GM12878 (cell line): Measurements from ENCODE around the gene COL15A1. TPM values are rescaled to one million over a fixed set of nuclear protein-coding genes. Genes with fewer than 3 reads are reported as not detected.

Experiments used
- ATAC-seq: fragments of 200-7000 bp; cut with Tn5 transposase; 3 replicates; pipeline ENCODE4 v1.9.1; 2020; ENCODE audit warnings: mild to moderate bottlenecking, moderate library complexity
- BruUV-seq: library from RNA; stranded (reverse); fragments of 400-500 nt; replicated peaks from 2 replicates; lab custom pipeline; 2021; lab: Mats Ljungman, UMichigan
- CTCF ChIA-PET: fragments of 300-600 bp; sonication (Branson Sonifier 250); formaldehyde crosslinking; extraction: SDS; loops from one replicate; lab custom pipeline; 2021; ENCODE audit warnings: inconsistent platforms; lab: Yijun Ruan, JAX
- POLR2A ChIA-PET: fragments of 350-600 bp; formaldehyde crosslinking; extraction: SDS; loops from one replicate; lab custom pipeline; 2021; ENCODE audit warnings: inconsistent platforms; lab: Charles Lee
- RAD21 ChIA-PET: fragments of 300-600 bp; sonication (Branson Sonifier 250); formaldehyde crosslinking; loops from one replicate; lab custom pipeline; 2023; ENCODE audit warnings: antibody characterized with exemption; ENCODE audit not compliant: unreplicated experiment; lab: Charles Lee
- SMC1A ChIA-PET: fragments of 300-600 bp; sonication (Branson Sonifier 250); formaldehyde crosslinking; loops from one replicate; lab custom pipeline; 2023; ENCODE audit not compliant: unreplicated experiment, uncharacterized antibody; lab: Charles Lee
- DNase-seq: peaks from one replicate; pipeline ENCODE4 v3.0.0-alpha.2; 2011; ENCODE audit warnings: low read depth, low spot score
- FAIRE-seq: peaks from 3 replicates; lab custom pipeline; 2011; peaks lifted over from hg19 to GRCh38; lab: Jason Lieb, UNC
- H2AFZ ChIP-seq: 2 replicates; pipeline ENCODE4 v1.6.0; 2011; ENCODE audit warnings: low read depth, low read length, control low read depth; ENCODE audit not compliant: control insufficient read depth
- H3K27ac ChIP-seq: 2 replicates; pipeline ENCODE4 v1.5.1; 2011; ENCODE audit warnings: control low read depth; ENCODE audit not compliant: control insufficient read depth, insufficient read depth
- H3K27me3 ChIP-seq, 2 experiments: replicated peaks in 1 of 2; 2 replicates each; pipeline versions ENCODE4 v1.6.0 to v1.6.1; 2011; ENCODE audit warnings: low read length in 1 of 2; ENCODE audit not compliant: control insufficient read depth in 2 of 2, insufficient read depth in 2 of 2
- H3K36me3 ChIP-seq, 2 experiments: 2 replicates each; pipeline ENCODE4 v1.5.1; 2011; ENCODE audit warnings: low read length in 1 of 2; ENCODE audit not compliant: control insufficient read depth in 2 of 2, insufficient read depth in 2 of 2
- H3K4me1 ChIP-seq: 2 replicates; pipeline ENCODE4 v1.6.1; 2011; ENCODE audit warnings: mild to moderate bottlenecking, low read length, moderate library complexity, mixed read lengths; ENCODE audit not compliant: control insufficient read depth, insufficient read depth
- H3K4me2 ChIP-seq: 2 replicates; pipeline ENCODE4 v1.6.0; 2011; ENCODE audit warnings: control low read depth; ENCODE audit not compliant: control insufficient read depth, insufficient read depth
- H3K4me3 ChIP-seq: fragments of 200-600 bp; sonication (generic); 2 replicates; pipeline ENCODE4 v1.5.1; 2016
- H3K79me2 ChIP-seq: 2 replicates; pipeline ENCODE4 v1.6.0; 2011; ENCODE audit warnings: low read length; ENCODE audit not compliant: control insufficient read depth, insufficient read depth
- H3K9ac ChIP-seq: 2 replicates; pipeline ENCODE4 v1.8.0; 2011; ENCODE audit warnings: low read length, control low read depth, mixed read lengths; ENCODE audit not compliant: control insufficient read depth, insufficient read depth
- H3K9me3 ChIP-seq: replicated peaks from 3 replicates; pipeline ENCODE4 v1.5.1; 2011; ENCODE audit warnings: mild to moderate bottlenecking, low read length; ENCODE audit not compliant: control insufficient read depth, insufficient read depth
- H4K20me1 ChIP-seq: 2 replicates; pipeline ENCODE4 v1.6.0; 2011; ENCODE audit not compliant: control insufficient read depth, insufficient read depth
- CBX3 ChIP-seq: fragments of 200-600 bp; sonication (generic); IDR thresholded peaks from 2 replicates; pipeline ENCODE4 v1.6.1; 2016; ENCODE audit warnings: low read depth, borderline replicate concordance
- CHD2 ChIP-seq: IDR thresholded peaks from 2 replicates; pipeline ENCODE4 v1.6.1; 2011; ENCODE audit warnings: low read depth, low read length, improper control_type of control experiment, borderline replicate concordance
- ESRRA ChIP-seq: IDR thresholded peaks from 2 replicates; pipeline ENCODE4 v1.6.1; 2012; ENCODE audit warnings: mild to moderate bottlenecking, low read length, improper control_type of control experiment
- PAX8 ChIP-seq: fragments of 450-650 bp; IDR thresholded peaks from 2 replicates; pipeline ENCODE4 v1.6.1; 2017; ENCODE audit warnings: mild to moderate bottlenecking, moderate library complexity
- TARDBP ChIP-seq: IDR thresholded peaks from 2 replicates; pipeline ENCODE4 v1.6.1; 2016; ENCODE audit warnings: borderline replicate concordance
- WGBS: methylation state at CpG from one replicate; pipeline ENCODE4 v1.1.6; 2016; ENCODE audit warnings: low lambda C conversion rate; ENCODE audit not compliant: insufficient replicate concordance, insufficient coverage; ENCODE audit errors: missing lambda C conversion rate; 5-methylcytosine and 5-hydroxymethylcytosine counted together
- in situ Hi-C: fragments of 300-500 bp; cut with MboI; formaldehyde crosslinking; loops from 9 replicates; pipeline ENCODE4 v1.14.3; 2018; ENCODE audit warnings: mixed read lengths
- intact Hi-C: fragments of 100-400 bp; cut with micrococcal nuclease; formaldehyde crosslinking; loops from one replicate; pipeline ENCODE4 v1.14.2; 2022; ENCODE audit not compliant: unreplicated experiment
- polyA plus RNA-seq, 11 experiments: library from polyadenylated mRNA; depleted of rRNA in 4 of 11; unstranded in 6 of 11; stranded (reverse) in 5 of 11; fragments of >200 nt; fragmentation: Nextera tagmentation in 4 of 11; fragmentation: Illumina TruSeq in 1 of 11; extraction: Ambion mirVana in 4 of 11; extraction: Trizol in 1 of 11; gene quantifications; 1 replicate in 1 of 11; 2 replicates in 10 of 11; pipeline versions ENCODE4 v1.2.1 to v1.2.3, GENCODE V29; 2011 to 2016; ENCODE audit warnings: inconsistent platforms in 2 of 11, missing spikeins in 2 of 11, low read depth in 1 of 11
- total RNA-seq, 4 experiments: library from RNA; depleted of rRNA in 3 of 4; stranded (reverse); fragments of >200 nt in 3 of 4; fragmentation: Illumina TruSeq in 1 of 4; extraction: Trizol in 1 of 4; gene quantifications; 2 replicates each; pipeline versions ENCODE4 v1.2.1 to v1.2.3, GENCODE V29; 2013 to 2021
- TF ChIP-seq, protein P1 (sequence below): fragments of 150-350 bp; IDR thresholded peaks from 2 replicates; pipeline ENCODE4 v1.6.1; 2016; ENCODE audit warnings: low read depth, low read length

The COL15A1 gene
- total and polyA plus RNA-seq, 10 of the 15 experiments (the other 5 are each of a cell fraction or from before 2014, with no cell fraction given) = 0.01 to 0.28 (median 0.06) TPM; not detected in 2

DNA sequence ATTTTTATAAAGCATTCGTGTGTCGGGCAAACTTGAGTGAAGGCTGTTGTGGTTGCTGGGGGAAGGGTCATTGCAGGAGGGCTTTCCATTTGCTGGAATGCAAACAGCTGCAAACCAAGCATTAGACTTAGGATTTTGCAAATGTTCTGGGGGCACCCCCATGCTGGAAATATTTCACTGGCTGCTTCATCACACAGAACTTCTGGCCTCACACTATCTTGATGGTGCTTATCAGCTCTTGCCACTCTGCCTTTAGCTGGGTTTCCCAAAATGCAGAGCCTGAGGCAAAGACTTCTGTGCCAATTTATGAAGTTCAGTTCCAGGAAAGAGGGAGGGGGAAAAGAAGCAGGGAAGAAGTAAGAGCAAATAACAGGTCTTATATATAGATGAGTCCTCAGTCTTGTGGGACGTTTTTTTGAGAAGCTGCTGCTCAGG, 8.6 kb upstream of the COL15A1 start:
- DNase-seq (no peak), ATAC-seq (no peak), FAIRE-seq (no peak)
- Histone ChIP-seq H2AFZ (no peak overlapping the region), H3K4me3 (no peak overlapping the region), H3K36me3 (no peaks in the 10 kb centered on the region), H3K4me2 (no peak overlapping the region), H3K27ac (no peak overlapping the region), H3K4me1 (no peaks in the 10 kb centered on the region), H3K9ac (no peak overlapping the region), H3K79me2 (no peaks in the 10 kb centered on the region), H3K27me3 (no peaks in the 10 kb centered on the region; a peak in 2 of 4 replicates), H4K20me1 (no peaks in the 10 kb centered on the region), H3K9me3 (no peaks in the 10 kb centered on the region)
- CTCF ChIA-PET = interaction anchor here (0.7 to 0.9 kb wide), 3 partner anchors 10 to 556 kb away, joined by 3 read pairs; no protein-coding TSS in a partner anchor
- RAD21 ChIA-PET = no interaction called here
- SMC1A ChIA-PET = interaction anchor here (1.3 kb wide), 1 partner anchor 87 kb away, joined by 3 read pairs; no protein-coding TSS in a partner anchor
- 14% methylated on average over 3 of the region's 3 CpGs for WGBS
- POLR2A ChIA-PET = no interaction called here
- BruUV-seq = no TSS peak
- no peak for TF ChIP-seq CBX3
- intact Hi-C loops = no loop called here
- in situ Hi-C loops = no loop called here

DNA sequence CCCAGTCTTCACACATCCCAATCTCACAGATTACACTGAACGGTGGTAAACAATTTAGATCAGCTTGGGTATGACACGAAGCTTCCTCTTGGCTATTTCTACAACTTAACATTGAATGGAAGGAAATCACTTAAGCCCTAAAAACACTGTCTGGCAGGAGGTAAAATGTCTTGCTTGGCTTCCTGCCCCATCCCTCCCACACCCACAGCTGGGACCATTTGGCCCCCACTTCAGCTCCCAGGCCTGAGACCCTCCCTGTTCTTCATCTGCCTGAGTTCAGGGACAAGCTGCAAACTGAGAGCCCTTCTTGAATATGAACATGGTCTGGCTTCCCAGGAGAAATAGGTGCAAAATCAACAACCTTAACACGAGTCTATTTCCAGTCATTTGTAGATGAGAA, 3.4 kb upstream of the COL15A1 start:
- TF ChIP-seq ESRRA (no peak), CHD2 (no peak), TARDBP (no peak), PAX8 (no peak)
- TF ChIP-seq, protein P1, sequence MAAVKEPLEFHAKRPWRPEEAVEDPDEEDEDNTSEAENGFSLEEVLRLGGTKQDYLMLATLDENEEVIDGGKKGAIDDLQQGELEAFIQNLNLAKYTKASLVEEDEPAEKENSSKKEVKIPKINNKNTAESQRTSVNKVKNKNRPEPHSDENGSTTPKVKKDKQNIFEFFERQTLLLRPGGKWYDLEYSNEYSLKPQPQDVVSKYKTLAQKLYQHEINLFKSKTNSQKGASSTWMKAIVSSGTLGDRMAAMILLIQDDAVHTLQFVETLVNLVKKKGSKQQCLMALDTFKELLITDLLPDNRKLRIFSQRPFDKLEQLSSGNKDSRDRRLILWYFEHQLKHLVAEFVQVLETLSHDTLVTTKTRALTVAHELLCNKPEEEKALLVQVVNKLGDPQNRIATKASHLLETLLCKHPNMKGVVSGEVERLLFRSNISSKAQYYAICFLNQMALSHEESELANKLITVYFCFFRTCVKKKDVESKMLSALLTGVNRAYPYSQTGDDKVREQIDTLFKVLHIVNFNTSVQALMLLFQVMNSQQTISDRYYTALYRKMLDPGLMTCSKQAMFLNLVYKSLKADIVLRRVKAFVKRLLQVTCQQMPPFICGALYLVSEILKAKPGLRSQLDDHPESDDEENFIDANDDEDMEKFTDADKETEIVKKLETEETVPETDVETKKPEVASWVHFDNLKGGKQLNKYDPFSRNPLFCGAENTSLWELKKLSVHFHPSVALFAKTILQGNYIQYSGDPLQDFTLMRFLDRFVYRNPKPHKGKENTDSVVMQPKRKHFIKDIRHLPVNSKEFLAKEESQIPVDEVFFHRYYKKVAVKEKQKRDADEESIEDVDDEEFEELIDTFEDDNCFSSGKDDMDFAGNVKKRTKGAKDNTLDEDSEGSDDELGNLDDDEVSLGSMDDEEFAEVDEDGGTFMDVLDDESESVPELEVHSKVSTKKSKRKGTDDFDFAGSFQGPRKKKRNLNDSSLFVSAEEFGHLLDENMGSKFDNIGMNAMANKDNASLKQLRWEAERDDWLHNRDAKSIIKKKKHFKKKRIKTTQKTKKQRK = no peak
- Histone ChIP-seq H3K27ac (no peak overlapping the region), H3K9ac (no peak overlapping the region), H3K36me3 (no peaks in the 10 kb centered on the region), H3K4me2 (no peak overlapping the region), H3K9me3 (no peaks in the 10 kb centered on the region), H3K79me2 (no peaks in the 10 kb centered on the region), H2AFZ (no peak overlapping the region), H4K20me1 (no peaks in the 10 kb centered on the region), H3K27me3 (peaks cover 5 to 10% of the 10 kb centered on the region in 2 experiments), H3K4me1 (no peaks in the 10 kb centered on the region), H3K4me3 (no peak overlapping the region)
- in situ Hi-C loops = no loop called here
- WGBS = 0% methylated on average over 3 of the region's 3 CpGs
- no TSS peak for BruUV-seq
- FAIRE-seq = no peak
- ChIA-PET POLR2A (no interaction called here), CTCF (no interaction called here), RAD21 (no interaction called here), SMC1A (no interaction called here)
- DNase-seq = no peak
- no peak for ATAC-seq
- intact Hi-C loops = no loop called here
